ENCODE data around the gene CPA5. TPM values are rescaled to one million over a fixed set of nuclear protein-coding genes. Genes with fewer than 3 reads are reported as not detected.

Gene CPA5
- total and polyA plus RNA-seq, 7 donors: 0.42 to 5.2 (median 1.0) TPM; not detected in 1

GRCh38 chr7:130361681-130362080 is 17.1 kb downstream of the CPA5 start:
- Histone ChIP-seq H3K4me1 (peaks cover 32% of the 10 kb centered on the region), H3K4me3 (no peak overlapping the region), H3K27me3 (ENCODE audit: insufficient read depth in 3 of 3, low read length in 2 of 3) (no peaks in the 10 kb centered on the region), H3K27ac (no peak overlapping the region), H3K36me3 (ENCODE audit: insufficient read depth in 1 of 2, low read depth in 1 of 2) (no peaks in the 10 kb centered on the region), H3K9me3 (peaks cover 9% of the 10 kb centered on the region)
- intact Hi-C loops (cut with DNase I): no loop called here
- 87 to 93% (median 89%) methylated on average over 7 of the region's 7 CpGs for WGBS, 3 donors
- no peak for DNase-seq
- TF ChIP-seq CTCF (IDR thresholded peaks at IDR 0.05): no peak
- ATAC-seq: no peak

DNA sequence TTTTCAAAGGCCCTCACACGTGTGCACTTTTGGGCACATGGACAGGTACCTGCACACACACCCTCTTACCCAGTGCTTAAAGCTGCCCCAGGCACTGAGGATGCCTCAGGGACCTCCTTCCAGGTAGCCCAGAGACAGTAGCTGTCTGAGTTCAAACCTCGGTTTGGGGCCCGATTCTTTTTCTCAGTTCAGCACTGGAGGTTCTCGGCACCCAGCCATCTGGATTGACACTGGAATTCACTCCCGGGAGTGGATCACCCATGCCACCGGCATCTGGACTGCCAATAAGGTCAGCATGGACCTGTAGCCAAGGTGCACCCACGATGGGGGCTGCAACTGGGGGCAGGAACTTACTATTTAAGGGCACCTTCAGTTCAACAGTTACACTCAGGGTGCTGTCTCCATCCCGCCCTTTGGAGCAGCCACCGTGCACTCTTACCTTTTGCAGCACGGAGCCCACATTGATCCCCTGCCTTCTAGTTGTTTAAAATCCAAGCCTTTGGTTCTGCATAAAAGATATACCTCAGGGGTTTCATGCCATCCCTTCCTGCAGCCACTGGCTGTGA is 17.7 kb downstream of the CPA5 start:
- H3K36me3 ChIP-seq (ENCODE audit: insufficient read depth in 1 of 2, low read depth in 1 of 2): no peaks in the 10 kb centered on the region
- 48 to 53% (median 51%) methylated on average over 10 of the region's 10 CpGs for WGBS, 3 donors
- H3K27ac ChIP-seq: no peak overlapping the region
- H3K27me3 ChIP-seq (ENCODE audit: insufficient read depth in 3 of 3, low read length in 2 of 3): no peaks in the 10 kb centered on the region
- intact Hi-C loops (cut with DNase I): no loop called here
- peaks cover 9% of the 10 kb centered on the region for H3K9me3 ChIP-seq
- TF ChIP-seq CTCF (IDR thresholded peaks at IDR 0.05): no peak
- H3K4me3 ChIP-seq: no peak overlapping the region
- peaks cover 34% of the 10 kb centered on the region for H3K4me1 ChIP-seq
- ATAC-seq: no peak
- DNase-seq: peak in 1 of 2 donors; percentile 44

GRCh38 chr7:130363026-130363847 is 18.6 kb downstream of the CPA5 start:
- peak; percentile 65 to 88 (median 76) for ATAC-seq
- H3K4me1 ChIP-seq: peaks cover 34% of the 10 kb centered on the region
- intact Hi-C loops (cut with DNase I): no loop called here
- peaks cover 9% of the 10 kb centered on the region for H3K9me3 ChIP-seq
- no peaks in the 10 kb centered on the region for H3K36me3 ChIP-seq (ENCODE audit: insufficient read depth in 1 of 2, low read depth in 1 of 2)
- TF ChIP-seq CTCF (IDR thresholded peaks at IDR 0.05): no peak
- H3K27me3 ChIP-seq (ENCODE audit: insufficient read depth in 3 of 3, low read length in 2 of 3): no peaks in the 10 kb centered on the region
- H3K4me3 ChIP-seq: no peak overlapping the region
- peak overlapping the region; percentile 53 for H3K27ac ChIP-seq
- 51 to 69% (median 58%) methylated on average over 8 of the region's 8 CpGs for WGBS, 3 donors
- peak; percentile 45 to 46 for DNase-seq

GRCh38 chr7:130364451-130364850 is 19.8 kb downstream of the CPA5 start:
- TF ChIP-seq CTCF (IDR thresholded peaks at IDR 0.05): no peak
- ATAC-seq (no peak), DNase-seq (peak in 1 of 2 donors; percentile 34)
- H3K4me3 ChIP-seq: no peak overlapping the region
- peak overlapping the region; percentile 83 for H3K27ac ChIP-seq
- no peaks in the 10 kb centered on the region for H3K27me3 ChIP-seq (ENCODE audit: insufficient read depth in 3 of 3, low read length in 2 of 3)
- intact Hi-C loops (cut with DNase I): no loop called here
- peaks cover 9% of the 10 kb centered on the region for H3K9me3 ChIP-seq
- H3K36me3 ChIP-seq (ENCODE audit: insufficient read depth in 1 of 2, low read depth in 1 of 2): no peaks in the 10 kb centered on the region
- 57 to 73% (median 69%) methylated on average over 4 of the region's 4 CpGs for WGBS, 3 donors
- H3K4me1 ChIP-seq: peaks cover 42% of the 10 kb centered on the region
